ENCODE data around the gene CMTR1. TPM values are rescaled to one million over a fixed set of nuclear protein-coding genes. Genes with fewer than 3 reads are reported as not detected.

The CMTR1 gene
- total RNA-seq, 2 donors from 2014 or later: 20.3 to 24.4 TPM

DNA sequence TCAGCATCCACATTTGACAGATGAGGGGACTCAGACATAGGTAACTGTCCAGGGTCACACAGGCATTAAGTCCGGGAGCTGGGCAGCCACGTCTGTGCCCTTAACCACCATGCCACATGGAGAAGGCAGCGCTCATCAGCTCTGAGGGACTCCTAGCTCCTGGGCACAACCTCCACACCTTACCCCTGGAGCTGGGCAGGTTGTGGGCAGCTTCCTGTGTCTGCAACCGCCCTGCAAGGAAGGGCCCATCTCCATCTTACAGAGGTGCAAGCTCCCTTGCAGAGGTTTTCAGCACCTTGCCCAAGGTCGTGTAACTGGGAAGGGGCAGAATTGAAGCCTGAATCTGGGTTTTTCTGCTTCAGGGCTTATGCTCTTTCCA is 58.8 kb downstream of the CMTR1 start:
- TF ChIP-seq, protein P1, sequence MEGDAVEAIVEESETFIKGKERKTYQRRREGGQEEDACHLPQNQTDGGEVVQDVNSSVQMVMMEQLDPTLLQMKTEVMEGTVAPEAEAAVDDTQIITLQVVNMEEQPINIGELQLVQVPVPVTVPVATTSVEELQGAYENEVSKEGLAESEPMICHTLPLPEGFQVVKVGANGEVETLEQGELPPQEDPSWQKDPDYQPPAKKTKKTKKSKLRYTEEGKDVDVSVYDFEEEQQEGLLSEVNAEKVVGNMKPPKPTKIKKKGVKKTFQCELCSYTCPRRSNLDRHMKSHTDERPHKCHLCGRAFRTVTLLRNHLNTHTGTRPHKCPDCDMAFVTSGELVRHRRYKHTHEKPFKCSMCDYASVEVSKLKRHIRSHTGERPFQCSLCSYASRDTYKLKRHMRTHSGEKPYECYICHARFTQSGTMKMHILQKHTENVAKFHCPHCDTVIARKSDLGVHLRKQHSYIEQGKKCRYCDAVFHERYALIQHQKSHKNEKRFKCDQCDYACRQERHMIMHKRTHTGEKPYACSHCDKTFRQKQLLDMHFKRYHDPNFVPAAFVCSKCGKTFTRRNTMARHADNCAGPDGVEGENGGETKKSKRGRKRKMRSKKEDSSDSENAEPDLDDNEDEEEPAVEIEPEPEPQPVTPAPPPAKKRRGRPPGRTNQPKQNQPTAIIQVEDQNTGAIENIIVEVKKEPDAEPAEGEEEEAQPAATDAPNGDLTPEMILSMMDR (IDR thresholded peaks at IDR 0.05): no peak
- intact Hi-C loops (cut with DNase I): no loop called here
- no peak for DNase-seq
- H3K36me3 ChIP-seq: no peaks in the 10 kb centered on the region
- H3K4me3 ChIP-seq: no peak overlapping the region
- H3K4me1 ChIP-seq: no peaks in the 10 kb centered on the region
- no peak overlapping the region for H3K27ac ChIP-seq
- H3K27me3 ChIP-seq: no peaks in the 10 kb centered on the region
- H3K9me3 ChIP-seq: no peaks in the 10 kb centered on the region
- H3K9ac ChIP-seq (ENCODE audit: low read depth in 2 of 2, low read length in 2 of 2): no peak overlapping the region

DNA sequence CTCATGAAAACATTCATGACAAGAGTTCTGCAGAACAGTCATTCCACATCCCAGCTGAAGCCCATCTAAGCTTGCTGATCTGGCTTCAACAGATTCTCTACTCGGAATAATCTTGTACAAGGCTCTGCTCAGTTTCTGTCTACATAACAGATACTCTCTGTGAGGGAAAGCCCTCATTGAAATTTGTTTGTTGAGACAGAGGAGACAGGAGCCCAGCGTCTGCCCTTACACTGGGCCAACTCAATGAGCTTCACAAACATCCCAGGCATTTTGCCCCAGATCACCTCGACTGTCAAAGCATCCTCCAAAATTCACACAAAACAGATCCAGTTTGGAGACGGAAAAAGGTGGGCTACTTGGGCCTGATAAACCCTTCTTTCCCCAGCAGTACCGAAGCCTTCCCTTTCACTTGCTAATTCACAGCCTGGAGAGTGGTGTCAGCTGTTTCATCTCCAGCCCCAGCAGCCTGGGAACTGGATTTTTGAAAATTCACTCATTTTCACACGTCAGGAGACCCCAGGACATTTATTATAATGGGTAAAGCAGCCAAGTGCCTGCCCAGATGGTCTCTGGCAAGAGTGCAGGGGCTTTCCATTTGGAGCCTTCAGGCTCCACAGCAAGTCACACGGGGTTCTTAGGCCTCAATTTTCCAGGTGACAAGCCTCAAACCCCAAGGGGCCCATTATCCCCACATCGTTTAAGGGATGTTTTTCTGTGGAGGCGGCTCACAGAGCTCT is 59.4 kb downstream of the CMTR1 start:
- Histone ChIP-seq H3K9me3 (no peaks in the 10 kb centered on the region), H3K36me3 (no peaks in the 10 kb centered on the region), H3K4me1 (no peaks in the 10 kb centered on the region), H3K4me3 (no peak overlapping the region), H3K9ac (ENCODE audit: low read depth in 2 of 2, low read length in 2 of 2) (no peak overlapping the region), H3K27me3 (no peaks in the 10 kb centered on the region), H3K27ac (no peak overlapping the region)
- TF ChIP-seq, protein P1 (IDR thresholded peaks at IDR 0.05): no peak
- intact Hi-C loops (cut with DNase I): no loop called here
- no peak for DNase-seq

DNA sequence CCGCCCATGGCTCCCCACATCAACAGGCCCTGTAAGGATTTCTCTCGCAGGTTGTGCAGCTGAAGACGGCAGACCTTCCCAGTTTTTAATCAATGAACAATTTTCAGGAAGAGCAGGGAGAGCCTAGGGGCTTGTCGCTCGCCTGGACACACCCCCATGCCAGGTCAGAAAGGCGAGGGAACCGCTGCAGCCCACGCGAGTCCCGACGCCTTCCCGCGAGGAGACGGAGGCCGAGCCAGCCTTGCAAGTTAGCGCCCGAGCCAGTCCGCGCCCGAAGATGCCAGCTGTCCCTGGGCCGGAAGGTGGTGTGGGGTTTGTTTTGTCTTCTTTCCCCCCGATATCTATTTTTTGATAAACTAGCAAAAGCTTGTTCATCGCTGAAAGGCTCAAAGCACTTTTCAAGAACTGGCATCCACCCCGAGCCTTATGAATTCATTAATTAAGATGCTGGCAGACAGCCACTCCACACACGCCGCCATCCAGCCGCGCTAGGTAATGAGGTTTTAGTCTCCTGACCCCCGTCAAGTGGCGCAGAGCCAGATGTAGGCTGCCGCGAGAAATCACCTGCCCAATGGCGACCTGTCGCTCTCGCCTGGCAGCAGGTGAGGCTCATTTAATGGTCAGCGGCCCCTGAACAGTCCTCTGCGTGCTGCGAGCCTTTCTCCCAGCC is 60.1 kb downstream of the CMTR1 start:
- DNase-seq: no peak
- Histone ChIP-seq H3K4me3 (no peak overlapping the region), H3K4me1 (no peaks in the 10 kb centered on the region), H3K9me3 (no peaks in the 10 kb centered on the region), H3K27ac (no peak overlapping the region), H3K27me3 (no peaks in the 10 kb centered on the region), H3K9ac (ENCODE audit: low read depth in 2 of 2, low read length in 2 of 2) (no peak overlapping the region), H3K36me3 (no peaks in the 10 kb centered on the region)
- intact Hi-C loops (cut with DNase I): no loop called here
- TF ChIP-seq, protein P1 (IDR thresholded peaks at IDR 0.05): no peak

DNA sequence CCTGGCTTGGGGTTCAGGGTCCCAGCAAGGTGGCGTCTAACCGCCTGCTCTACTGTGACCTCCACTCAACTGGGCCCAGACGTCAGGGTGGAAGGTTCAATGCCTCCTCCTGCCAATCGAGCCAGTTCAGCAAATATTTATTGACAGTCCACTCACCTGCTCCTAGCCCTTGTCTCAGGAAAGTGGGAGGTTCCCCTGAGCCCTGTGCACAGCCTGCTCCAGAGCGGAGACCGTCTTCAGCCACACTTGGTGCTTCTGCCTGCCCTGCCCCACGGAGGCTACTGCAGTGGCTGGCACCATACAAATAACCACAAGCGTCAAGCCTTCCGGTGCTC is 60.6 kb downstream of the CMTR1 start:
- Histone ChIP-seq H3K9ac (ENCODE audit: low read depth in 2 of 2, low read length in 2 of 2) (no peak overlapping the region), H3K27ac (no peak overlapping the region), H3K27me3 (no peaks in the 10 kb centered on the region), H3K4me3 (no peak overlapping the region), H3K4me1 (no peaks in the 10 kb centered on the region), H3K9me3 (no peaks in the 10 kb centered on the region), H3K36me3 (no peaks in the 10 kb centered on the region)
- TF ChIP-seq, protein P1 (IDR thresholded peaks at IDR 0.05): no peak
- no peak for DNase-seq
- intact Hi-C loops (cut with DNase I): no loop called here

DNA sequence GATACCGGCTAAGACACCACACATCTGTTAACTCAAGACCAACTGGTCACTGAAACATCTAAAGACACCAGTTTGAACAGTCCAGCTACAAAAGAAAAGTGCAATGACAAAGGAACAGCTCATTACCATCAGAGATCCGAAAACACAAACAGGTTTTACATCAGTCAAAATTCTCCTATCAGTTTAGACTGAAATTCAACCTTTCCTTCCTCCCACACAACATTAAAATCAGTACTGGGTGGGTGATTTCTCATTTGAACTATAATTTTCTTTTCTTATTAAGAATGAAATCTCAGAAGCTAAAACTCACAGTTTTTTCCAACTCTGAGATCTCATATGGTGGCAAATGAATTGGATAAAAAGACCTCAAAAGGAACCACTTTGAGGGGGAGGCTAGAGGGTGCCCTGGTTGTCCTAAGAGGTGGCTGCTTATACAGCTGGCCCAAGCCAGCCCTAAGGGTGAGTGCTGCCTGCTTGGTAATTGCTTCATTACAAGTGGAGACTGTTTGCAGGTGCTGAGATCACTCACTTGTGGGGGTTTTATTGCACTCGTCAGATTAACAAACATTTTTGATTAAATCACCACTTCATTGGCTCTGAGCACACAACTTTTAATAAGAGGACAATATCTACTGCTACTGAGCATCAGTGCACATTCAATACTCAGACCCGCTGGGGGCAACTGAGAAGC is 62.4 kb downstream of the CMTR1 start:
- Histone ChIP-seq H3K27ac (no peak overlapping the region), H3K4me3 (no peak overlapping the region), H3K4me1 (peaks cover 5% of the 10 kb centered on the region), H3K27me3 (no peaks in the 10 kb centered on the region), H3K9ac (ENCODE audit: low read depth in 2 of 2, low read length in 2 of 2) (no peak overlapping the region), H3K9me3 (no peaks in the 10 kb centered on the region), H3K36me3 (no peaks in the 10 kb centered on the region)
- intact Hi-C loops (cut with DNase I): no loop called here
- TF ChIP-seq, protein P1 (IDR thresholded peaks at IDR 0.05): no peak
- DNase-seq: no peak

Data from colonic mucosa (tissue), 4 donors.